Measurements from ENCODE around the gene TM4SF4.

GRCh38 chr3:149511040-149511626 lies 36.6 kb downstream of the TM4SF4 start:
- TF ChIP-seq CTCF (IDR thresholded peaks at IDR 0.05) (no peak), POLR2A (IDR thresholded peaks at IDR 0.05) (no peak)

All from body of pancreas (tissue), 4 donors.